ENCODE results near the gene DIPK2A.
A peak's percentile ranks its signal among the peaks of the same experiment; 100 is the strongest.

Gene DIPK2A

DNA sequence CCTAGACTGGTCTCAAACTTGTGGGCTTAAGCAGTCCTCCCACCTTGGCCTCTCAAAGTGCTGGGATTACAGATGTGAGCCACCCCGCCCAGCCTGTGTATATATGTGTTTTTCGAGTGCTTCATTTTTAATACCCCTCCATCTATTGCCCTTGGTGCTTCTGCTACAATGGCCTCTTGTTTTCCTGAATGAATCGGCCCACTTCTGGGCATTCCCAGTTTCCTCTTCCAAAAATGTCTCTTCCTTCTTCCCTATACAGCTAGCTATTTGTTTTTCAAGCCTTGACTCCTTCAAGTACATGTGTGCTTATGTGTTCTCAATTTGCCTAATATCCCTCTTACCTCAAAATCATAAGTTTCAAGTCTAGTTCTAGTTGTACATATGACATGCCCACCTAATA lies 16.7 kb downstream of the DIPK2A start:
- no peak overlapping the region for H3K4me3 ChIP-seq (ENCODE audit: control insufficient read depth in 1 of 7, extremely low read depth in 1 of 7, insufficient read depth in 4 of 7, low read depth in 2 of 7, low read length in 6 of 7)
- peaks cover 0 to 21% (median 10%) of the 10 kb centered on the region in 4 experiments for H3K36me3 ChIP-seq (ENCODE audit: control insufficient read depth in 4 of 4, insufficient read depth in 4 of 4, low read length in 3 of 4)
- no peak overlapping the region for H3K27ac ChIP-seq (ENCODE audit: insufficient read depth in 1 of 2, low read depth in 1 of 2, low read length in 2 of 2, poor library complexity in 1 of 2, severe bottlenecking in 2 of 2)
- H3K27me3 ChIP-seq (replicated peaks in 2 of 5; ENCODE audit: control insufficient read depth in 4 of 5, insufficient read depth in 5 of 5, low read length in 4 of 5) = no peaks in the 10 kb centered on the region
- ChIA-PET POLR2A (no interaction called here), CTCF (no interaction called here)
- H3K4me1 ChIP-seq (ENCODE audit: control extremely low read depth in 1 of 4, control insufficient read depth in 4 of 4, insufficient read depth in 4 of 4, low read length in 3 of 4) = no peaks in the 10 kb centered on the region
- H3K9me3 ChIP-seq (ENCODE audit: control extremely low read depth in 1 of 5, control insufficient read depth in 4 of 5, insufficient read depth in 2 of 5, low read depth in 1 of 5, low read length in 4 of 5) = peaks cover 0 to 2% (median 0%) of the 10 kb centered on the region in 5 experiments
- 80% methylated on average over 1 of the region's 3 CpGs for WGBS (ENCODE audit: insufficient coverage)
- no peak for DNase-seq

DNA sequence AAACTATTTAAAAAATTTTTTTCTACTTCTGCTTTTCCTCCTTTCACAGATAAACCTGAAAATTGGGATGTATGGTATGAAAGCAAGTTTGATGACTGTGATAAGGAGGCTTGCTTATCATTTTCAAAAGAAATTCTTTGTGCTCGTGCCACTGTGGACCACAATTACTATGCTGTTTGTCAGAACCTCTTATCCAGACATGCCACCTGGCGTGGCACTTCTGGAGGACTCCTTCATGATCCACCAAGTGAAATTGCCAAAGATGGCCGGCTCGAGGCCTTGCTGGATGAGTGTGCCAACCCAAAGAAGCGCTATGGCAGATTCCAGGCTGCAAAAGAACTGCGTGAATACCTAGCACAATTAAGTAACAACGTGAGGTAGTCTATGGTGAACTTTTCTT lies 17.8 kb downstream of the DIPK2A start:
- DNase-seq = peak; percentile 48 to 79 (median 65)
- H3K4me3 ChIP-seq (ENCODE audit: control insufficient read depth in 1 of 7, extremely low read depth in 1 of 7, insufficient read depth in 4 of 7, low read depth in 2 of 7, low read length in 6 of 7) = no peak overlapping the region
- H3K36me3 ChIP-seq (ENCODE audit: control insufficient read depth in 4 of 4, insufficient read depth in 4 of 4, low read length in 3 of 4) = peaks cover 2 to 25% (median 12%) of the 10 kb centered on the region in 4 experiments
- no peaks in the 10 kb centered on the region for H3K4me1 ChIP-seq (ENCODE audit: control extremely low read depth in 1 of 4, control insufficient read depth in 4 of 4, insufficient read depth in 4 of 4, low read length in 3 of 4)
- no peaks in the 10 kb centered on the region for H3K27me3 ChIP-seq (replicated peaks in 2 of 5; ENCODE audit: control insufficient read depth in 4 of 5, insufficient read depth in 5 of 5, low read length in 4 of 5)
- CTCF ChIA-PET = no interaction called here
- H3K9me3 ChIP-seq (ENCODE audit: control extremely low read depth in 1 of 5, control insufficient read depth in 4 of 5, insufficient read depth in 2 of 5, low read depth in 1 of 5, low read length in 4 of 5) = peaks cover 0 to 3% (median 0%) of the 10 kb centered on the region in 5 experiments
- 94% methylated on average over 3 of the region's 7 CpGs for WGBS (ENCODE audit: insufficient coverage)
- POLR2A ChIA-PET = no interaction called here
- H3K27ac ChIP-seq (ENCODE audit: insufficient read depth in 1 of 2, low read depth in 1 of 2, low read length in 2 of 2, poor library complexity in 1 of 2, severe bottlenecking in 2 of 2) = no peak overlapping the region

- H3K27ac ChIP-seq (ENCODE audit: insufficient read depth in 1 of 2, low read depth in 1 of 2, low read length in 2 of 2, poor library complexity in 1 of 2, severe bottlenecking in 2 of 2) = no peak overlapping the region
- H3K4me3 ChIP-seq (ENCODE audit: control insufficient read depth in 1 of 7, extremely low read depth in 1 of 7, insufficient read depth in 4 of 7, low read depth in 2 of 7, low read length in 6 of 7) = no peak overlapping the region
- WGBS (ENCODE audit: insufficient coverage) = no CpG with 5 or more reads among the region's 1 CpG
- H3K9me3 ChIP-seq (ENCODE audit: control extremely low read depth in 1 of 5, control insufficient read depth in 4 of 5, insufficient read depth in 2 of 5, low read depth in 1 of 5, low read length in 4 of 5) = peaks cover 0 to 3% (median 0%) of the 10 kb centered on the region in 5 experiments
- H3K36me3 ChIP-seq (ENCODE audit: control insufficient read depth in 4 of 4, insufficient read depth in 4 of 4, low read length in 3 of 4) = peaks cover 2 to 18% (median 9%) of the 10 kb centered on the region in 4 experiments
- H3K4me1 ChIP-seq (ENCODE audit: control extremely low read depth in 1 of 4, control insufficient read depth in 4 of 4, insufficient read depth in 4 of 4, low read length in 3 of 4) = no peaks in the 10 kb centered on the region
- H3K27me3 ChIP-seq (replicated peaks in 2 of 5; ENCODE audit: control insufficient read depth in 4 of 5, insufficient read depth in 5 of 5, low read length in 4 of 5) = no peaks in the 10 kb centered on the region
- no peak for DNase-seq
- ChIA-PET CTCF (interaction anchor here (0.6 kb wide), 1 partner anchor 17 kb away, joined by 3 read pairs; no protein-coding TSS in a partner anchor), POLR2A (no interaction called here)
These were observed 20.1 kb downstream of the DIPK2A start for GRCh38 chr3:143991713-143992112.

- no peak for DNase-seq
- peaks cover 0 to 5% (median 3%) of the 10 kb centered on the region in 4 experiments for H3K36me3 ChIP-seq (ENCODE audit: control insufficient read depth in 4 of 4, insufficient read depth in 4 of 4, low read length in 3 of 4)
- H3K27me3 ChIP-seq (replicated peaks in 2 of 5; ENCODE audit: control insufficient read depth in 4 of 5, insufficient read depth in 5 of 5, low read length in 4 of 5) = no peaks in the 10 kb centered on the region
- no peaks in the 10 kb centered on the region for H3K4me1 ChIP-seq (ENCODE audit: control extremely low read depth in 1 of 4, control insufficient read depth in 4 of 4, insufficient read depth in 4 of 4, low read length in 3 of 4)
- H3K4me3 ChIP-seq (ENCODE audit: control insufficient read depth in 1 of 7, extremely low read depth in 1 of 7, insufficient read depth in 4 of 7, low read depth in 2 of 7, low read length in 6 of 7) = no peak overlapping the region
- 100% methylated on average over 3 of the region's 6 CpGs for WGBS (ENCODE audit: insufficient coverage)
- POLR2A ChIA-PET = no interaction called here
- H3K9me3 ChIP-seq (ENCODE audit: control extremely low read depth in 1 of 5, control insufficient read depth in 4 of 5, insufficient read depth in 2 of 5, low read depth in 1 of 5, low read length in 4 of 5) = peaks cover 0 to 3% (median 0%) of the 10 kb centered on the region in 5 experiments
- CTCF ChIA-PET = no interaction called here
- H3K27ac ChIP-seq (ENCODE audit: insufficient read depth in 1 of 2, low read depth in 1 of 2, low read length in 2 of 2, poor library complexity in 1 of 2, severe bottlenecking in 2 of 2) = no peak overlapping the region
These were observed 26.6 kb downstream of the DIPK2A start for GRCh38 chr3:143998266-143998665.

DNA sequence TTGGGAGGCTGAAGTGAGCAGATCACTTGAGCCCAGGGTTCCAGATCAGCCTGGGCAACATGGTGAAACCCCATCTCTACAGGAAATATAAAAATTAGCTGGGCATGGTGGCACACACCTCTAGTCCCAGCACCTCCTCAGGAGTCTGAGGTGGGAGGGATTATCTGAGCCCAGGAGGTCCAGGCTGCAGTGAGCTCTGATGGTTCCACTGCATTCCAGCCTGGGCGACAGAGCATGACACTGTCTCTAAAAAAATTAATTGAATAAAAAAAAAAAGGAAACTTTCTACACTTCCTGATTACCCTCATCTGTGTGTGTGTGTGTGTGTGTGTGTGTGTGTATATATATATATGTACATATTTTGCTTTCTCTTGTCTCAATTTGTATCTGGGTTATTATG lies 31.4 kb downstream of the DIPK2A start:
- Histone ChIP-seq H3K27me3 (replicated peaks in 2 of 5; ENCODE audit: control insufficient read depth in 4 of 5, insufficient read depth in 5 of 5, low read length in 4 of 5) (no peaks in the 10 kb centered on the region), H3K4me1 (ENCODE audit: control extremely low read depth in 1 of 4, control insufficient read depth in 4 of 4, insufficient read depth in 4 of 4, low read length in 3 of 4) (no peaks in the 10 kb centered on the region), H3K27ac (ENCODE audit: insufficient read depth in 1 of 2, low read depth in 1 of 2, low read length in 2 of 2, poor library complexity in 1 of 2, severe bottlenecking in 2 of 2) (no peak overlapping the region), H3K4me3 (ENCODE audit: control insufficient read depth in 1 of 7, extremely low read depth in 1 of 7, insufficient read depth in 4 of 7, low read depth in 2 of 7, low read length in 6 of 7) (no peak overlapping the region), H3K36me3 (ENCODE audit: control insufficient read depth in 4 of 4, insufficient read depth in 4 of 4, low read length in 3 of 4) (no peaks in the 10 kb centered on the region), H3K9me3 (ENCODE audit: control extremely low read depth in 1 of 5, control insufficient read depth in 4 of 5, insufficient read depth in 2 of 5, low read depth in 1 of 5, low read length in 4 of 5) (no peaks in the 10 kb centered on the region)
- no CpG with 5 or more reads among the region's 1 CpG for WGBS (ENCODE audit: insufficient coverage)
- ChIA-PET CTCF (interaction anchor here (1.8 kb wide), 1 partner anchor 31 kb away, joined by 4 read pairs; the partner anchor contains the start of gene DIPK2A), POLR2A (no interaction called here)
- no peak for DNase-seq

DNA sequence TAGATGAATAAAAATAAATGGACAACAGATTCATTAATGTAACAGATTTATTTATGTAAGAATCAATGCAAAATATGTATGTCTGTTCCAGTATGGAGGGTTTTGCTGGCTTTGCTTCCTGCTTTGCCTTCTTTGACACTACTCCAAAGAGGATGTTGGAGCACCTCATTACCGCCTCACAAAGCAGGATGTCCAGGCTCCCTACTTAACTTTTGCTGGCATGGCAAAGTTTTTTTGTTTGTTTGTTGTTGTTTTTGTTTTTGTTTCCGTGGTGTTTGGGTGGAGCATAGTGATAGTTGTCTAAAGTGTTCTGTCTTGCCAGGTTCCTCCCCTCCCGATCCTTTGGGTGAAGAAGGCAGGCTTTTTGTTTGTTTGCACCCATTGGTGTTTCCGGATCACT lies 38.7 kb downstream of the DIPK2A start:
- Histone ChIP-seq H3K36me3 (ENCODE audit: control insufficient read depth in 4 of 4, insufficient read depth in 4 of 4, low read length in 3 of 4) (no peaks in the 10 kb centered on the region), H3K4me3 (ENCODE audit: control insufficient read depth in 1 of 7, extremely low read depth in 1 of 7, insufficient read depth in 4 of 7, low read depth in 2 of 7, low read length in 6 of 7) (no peak overlapping the region), H3K27ac (ENCODE audit: insufficient read depth in 1 of 2, low read depth in 1 of 2, low read length in 2 of 2, poor library complexity in 1 of 2, severe bottlenecking in 2 of 2) (no peak overlapping the region), H3K4me1 (ENCODE audit: control extremely low read depth in 1 of 4, control insufficient read depth in 4 of 4, insufficient read depth in 4 of 4, low read length in 3 of 4) (no peaks in the 10 kb centered on the region), H3K27me3 (replicated peaks in 2 of 5; ENCODE audit: control insufficient read depth in 4 of 5, insufficient read depth in 5 of 5, low read length in 4 of 5) (no peaks in the 10 kb centered on the region), H3K9me3 (ENCODE audit: control extremely low read depth in 1 of 5, control insufficient read depth in 4 of 5, insufficient read depth in 2 of 5, low read depth in 1 of 5, low read length in 4 of 5) (no peaks in the 10 kb centered on the region)
- ChIA-PET CTCF (no interaction called here), POLR2A (no interaction called here)
- no peak for DNase-seq
- WGBS (ENCODE audit: insufficient coverage) = 100% methylated on average over 2 of the region's 4 CpGs

- ChIA-PET POLR2A (no interaction called here), CTCF (no interaction called here)
- WGBS (ENCODE audit: insufficient coverage) = no CpG with 5 or more reads among the region's 3 CpGs
- Histone ChIP-seq H3K4me1 (ENCODE audit: control extremely low read depth in 1 of 4, control insufficient read depth in 4 of 4, insufficient read depth in 4 of 4, low read length in 3 of 4) (no peaks in the 10 kb centered on the region), H3K27ac (ENCODE audit: insufficient read depth in 1 of 2, low read depth in 1 of 2, low read length in 2 of 2, poor library complexity in 1 of 2, severe bottlenecking in 2 of 2) (no peak overlapping the region), H3K27me3 (replicated peaks in 2 of 5; ENCODE audit: control insufficient read depth in 4 of 5, insufficient read depth in 5 of 5, low read length in 4 of 5) (no peaks in the 10 kb centered on the region), H3K9me3 (ENCODE audit: control extremely low read depth in 1 of 5, control insufficient read depth in 4 of 5, insufficient read depth in 2 of 5, low read depth in 1 of 5, low read length in 4 of 5) (no peaks in the 10 kb centered on the region), H3K36me3 (ENCODE audit: control insufficient read depth in 4 of 4, insufficient read depth in 4 of 4, low read length in 3 of 4) (no peaks in the 10 kb centered on the region), H3K4me3 (ENCODE audit: control insufficient read depth in 1 of 7, extremely low read depth in 1 of 7, insufficient read depth in 4 of 7, low read depth in 2 of 7, low read length in 6 of 7) (no peak overlapping the region)
- DNase-seq = no peak
These were observed 39.7 kb downstream of the DIPK2A start for GRCh38 chr3:144011251-144011799.

All from common myeloid progenitor, CD34-positive (primary cell).